K562 (cell line): ENCODE results near the gene TMEM108. TPM values are rescaled to one million over a fixed set of nuclear protein-coding genes. Genes with fewer than 3 reads are reported as not detected.

Experiments
- ATAC-seq: fragments of 200-7000 bp; cut with Tn5 transposase; 3 replicates; pipeline ENCODE4 v1.9.1; 2020; ENCODE audit warnings: moderate library complexity
- BruUV-seq: library from RNA; stranded (reverse); fragments of 400-500 nt; replicated peaks from 2 replicates; lab custom pipeline; 2021; lab: Mats Ljungman, UMichigan
- CTCF ChIA-PET: fragments of 300-600 bp; formaldehyde crosslinking; extraction: SDS; loops from one replicate; lab custom pipeline; 2021; ENCODE audit warnings: low intra/inter-chr PET ratio; lab: Yijun Ruan, JAX
- POLR2A ChIA-PET: fragments of 300-600, 350-650 bp; sonication (Branson Sonifier 250); formaldehyde crosslinking; extraction: SDS; loops from one replicate; lab custom pipeline; 2021; ENCODE audit warnings: antibody characterized with exemption, inconsistent platforms; lab: Yijun Ruan, JAX
- DNase-seq, 4 experiments: peaks; one replicate each; pipeline versions ENCODE4 v3.0.0 to v3.0.0-alpha.2; 2011 to 2018; ENCODE audit warnings: low spot score in 3 of 4, mixed read lengths in 3 of 4; ENCODE audit errors: extremely low read depth in 1 of 4
- FAIRE-seq: peaks from 2 replicates; lab custom pipeline; 2011; peaks lifted over from hg19 to GRCh38; lab: Jason Lieb, UNC
- H2AFZ ChIP-seq: 2 replicates; pipeline ENCODE4 v1.6.0; 2011; ENCODE audit warnings: low read depth, low read length, control low read depth, inconsistent platforms
- H3K27ac ChIP-seq: fragments of 200-600 bp; 3 replicates; pipeline ENCODE4 v1.8.0; 2011; ENCODE audit warnings: low read depth, mild to moderate bottlenecking, control low read depth, inconsistent platforms, low read length, moderate library complexity, mixed read lengths; ENCODE audit errors: extremely low read depth
- H3K27me3 ChIP-seq, 2 experiments: fragments of 300-600 bp in 1 of 2; 2 replicates in 1 of 2; 3 replicates in 1 of 2; pipeline versions ENCODE4 v1.6.0 to v1.8.0; 2011; ENCODE audit warnings: inconsistent platforms in 2 of 2, low read length in 2 of 2, mild to moderate bottlenecking in 1 of 2, mixed read lengths in 1 of 2, moderate library complexity in 1 of 2; ENCODE audit not compliant: control insufficient read depth in 2 of 2, insufficient read depth in 2 of 2
- H3K36me3 ChIP-seq: fragments of 300-600 bp; 3 replicates; pipeline ENCODE4 v1.8.0; 2011; ENCODE audit warnings: mild to moderate bottlenecking, low read length, inconsistent platforms; ENCODE audit not compliant: control insufficient read depth, insufficient read depth
- H3K4me1 ChIP-seq, 2 experiments: fragments of 200-600 bp in 1 of 2; replicated peaks in 1 of 2; 2 replicates in 1 of 2; 3 replicates in 1 of 2; pipeline versions ENCODE4 v1.5.1 to v1.8.0; 2011; ENCODE audit warnings: inconsistent platforms in 2 of 2, low read length in 2 of 2, mild to moderate bottlenecking in 1 of 2, mixed read lengths in 1 of 2, moderate library complexity in 1 of 2; ENCODE audit not compliant: control insufficient read depth in 2 of 2, insufficient read depth in 2 of 2
- H3K4me2 ChIP-seq: 2 replicates; pipeline ENCODE4 v1.6.1; 2011; ENCODE audit warnings: low read length, control low read depth, inconsistent platforms, mixed read lengths; ENCODE audit not compliant: insufficient read depth
- H3K4me3 ChIP-seq: fragments of 200-600 bp; sonication (generic), shearing (Covaris generic); 2 replicates; pipeline ENCODE4 v1.5.1; 2016; ENCODE audit warnings: control low read depth, inconsistent platforms
- H3K79me2 ChIP-seq: fragments of 200-600 bp; 3 replicates; pipeline ENCODE4 v1.8.0; 2011; ENCODE audit warnings: low read length, inconsistent platforms; ENCODE audit not compliant: control insufficient read depth, insufficient read depth
- H3K9ac ChIP-seq, 2 experiments: 2 replicates each; pipeline versions ENCODE4 v1.6.0 to v1.6.1; 2011; ENCODE audit warnings: low read depth in 2 of 2, low read length in 2 of 2, control low read depth in 1 of 2, inconsistent platforms in 1 of 2, mild to moderate bottlenecking in 1 of 2, mixed read lengths in 1 of 2; ENCODE audit not compliant: insufficient read depth in 1 of 2
- H3K9me1 ChIP-seq: one replicate; pipeline ENCODE4 v1.6.0; 2011; ENCODE audit warnings: inconsistent platforms, mild to moderate bottlenecking, low read length, moderate library complexity; ENCODE audit not compliant: control insufficient read depth, insufficient read depth
- H3K9me3 ChIP-seq: replicated peaks from 2 replicates; pipeline ENCODE4 v1.5.1; 2011; ENCODE audit warnings: low read depth, low read length, inconsistent platforms; ENCODE audit not compliant: control insufficient read depth, insufficient read depth
- H4K20me1 ChIP-seq: replicated peaks from 2 replicates; pipeline ENCODE4 v1.6.1; 2011; ENCODE audit warnings: low read length, inconsistent platforms, mixed read lengths; ENCODE audit not compliant: control insufficient read depth, insufficient read depth
- ARID3A ChIP-seq: IDR thresholded peaks from 2 replicates; pipeline ENCODE4 v1.6.1; 2012; ENCODE audit warnings: low read depth, low read length, improper control_type of control experiment, borderline replicate concordance
- GABPB1 ChIP-seq: sonication (generic); formaldehyde crosslinking; IDR thresholded peaks from 2 replicates; pipeline ENCODE4 v1.8.0; 2022; ENCODE audit warnings: mild to moderate bottlenecking, missing genetic modification reagents
- MCM7 ChIP-seq, 2 experiments: fragments of 450-650 bp; IDR thresholded peaks; 2 replicates each; pipeline ENCODE4 v1.6.1; 2016 to 2018
- MTA2 ChIP-seq: fragments of 450-650 bp; IDR thresholded peaks from 2 replicates; pipeline ENCODE4 v1.6.1; 2016; ENCODE audit warnings: low read depth
- SMAD2 ChIP-seq: fragments of 150-350 bp; IDR thresholded peaks from 2 replicates; pipeline ENCODE4 v1.6.1; 2014; ENCODE audit warnings: low read depth, mild to moderate bottlenecking, low read length
- SMARCA5 ChIP-seq: fragments of 450-650 bp; IDR thresholded peaks from 2 replicates; pipeline ENCODE4 v1.6.1; 2016
- XRCC4 ChIP-seq: IDR thresholded peaks from one replicate; pipeline ENCODE4 v1.6.1; 2011; ENCODE audit not compliant: insufficient read depth, insufficient read length; ENCODE audit errors: extremely low read depth
- ZBTB5 ChIP-seq: fragments of 450-650 bp; IDR thresholded peaks from 2 replicates; pipeline ENCODE4 v1.6.1; 2017; ENCODE audit warnings: antibody characterized with exemption
- ZNF175 ChIP-seq: fragments of 200-800 bp; sonication (Bioruptor generic); IDR thresholded peaks from 2 replicates; pipeline ENCODE4 v1.6.1; 2016; ENCODE audit warnings: low read depth, mild to moderate bottlenecking, missing genetic modification characterization, missing compliant biosample characterization
- WGBS: fragments of 100-300 bp; shearing (Covaris generic); methylation state at CpG from one replicate; pipeline ENCODE4 v1.1.6; 2016; ENCODE audit warnings: low coverage, mixed read lengths; ENCODE audit not compliant: insufficient coverage; ENCODE audit errors: missing lambda C conversion rate; 5-methylcytosine and 5-hydroxymethylcytosine counted together
- in situ Hi-C: fragments of 300-500 bp; cut with MboI; formaldehyde crosslinking; loops from 4 replicates; pipeline ENCODE4 v1.15.0; 2018; ENCODE audit warnings: inconsistent platforms, mixed read lengths
- intact Hi-C: fragments of 100-400 bp; cut with micrococcal nuclease; formaldehyde crosslinking; loops from 2 replicates; pipeline ENCODE4 v1.14.2; 2022
- polyA plus RNA-seq, 8 experiments: library from polyadenylated mRNA; depleted of rRNA in 4 of 8; stranded (reverse) in 5 of 8; unstranded in 3 of 8; fragments of >200 nt; fragmentation: Nextera tagmentation in 2 of 8; fragmentation: Illumina TruSeq in 1 of 8; extraction: Ambion mirVana in 2 of 8; extraction: Trizol in 1 of 8; gene quantifications; 2 replicates each; pipeline versions ENCODE4 v1.2.1 to v1.2.3, GENCODE V29; 2011 to 2014; ENCODE audit warnings: inconsistent platforms in 1 of 8, missing spikeins in 1 of 8
- total RNA-seq, 7 experiments: library from RNA; depleted of rRNA in 6 of 7; stranded (reverse); fragments of >200 nt in 6 of 7; fragmentation: Illumina TruSeq in 2 of 7; extraction: Trizol in 2 of 7; gene quantifications; 2 replicates each; pipeline versions ENCODE4 v1.2.1 to v1.2.3, GENCODE V29; 2011 to 2021; ENCODE audit warnings: low replicate concordance in 1 of 7

TMEM108 gene
- total and polyA plus RNA-seq, 9 of the 15 experiments (the other 6 are each of a cell fraction or from before 2014, with no cell fraction given), result 0.65 to 11.1 (median 3.4) TPM

DNA sequence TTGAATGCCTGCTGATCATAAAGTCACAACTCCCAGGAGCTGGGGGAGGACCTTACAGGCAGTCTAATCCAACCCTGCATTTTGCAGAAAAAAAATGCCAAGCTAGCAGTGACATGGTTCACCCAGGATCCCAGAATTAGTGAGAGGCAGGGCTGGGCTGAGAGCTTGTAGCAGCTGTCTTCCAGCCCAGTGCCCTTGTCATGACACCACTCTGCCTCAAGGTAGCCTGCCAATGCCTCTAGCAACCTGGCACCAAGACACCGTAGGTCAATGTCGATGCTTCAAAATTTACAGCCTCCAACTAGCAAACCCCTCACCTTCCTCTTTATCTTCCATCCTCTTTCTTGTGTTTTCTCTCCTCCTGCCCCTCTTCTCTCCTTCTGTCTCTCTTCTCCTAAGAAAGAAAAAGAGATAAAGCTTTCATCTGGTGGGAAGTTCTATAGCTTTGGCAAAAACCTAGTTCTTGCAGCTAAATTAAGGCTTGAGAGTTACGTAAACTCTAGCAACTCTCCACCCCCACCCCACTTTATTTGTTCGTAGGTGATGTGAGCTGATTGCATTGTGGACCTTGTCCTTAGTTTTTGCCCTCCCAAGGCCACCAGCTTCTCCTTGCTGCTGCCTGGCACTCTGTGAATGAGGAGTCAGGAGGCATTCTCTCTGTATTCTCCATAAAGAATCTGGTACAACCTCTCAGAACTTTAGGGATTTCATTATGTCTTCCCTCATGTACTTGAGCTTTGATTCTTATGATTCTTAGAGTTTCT lies 343.3 kb downstream of the TMEM108 start (continued):
- TF ChIP-seq ZBTB5, result no peak
- TF ChIP-seq SMAD2, result no peak
- no peak for TF ChIP-seq GABPB1 (CRISPR knock-in tag)
- TF ChIP-seq MTA2, result no peak
- TF ChIP-seq, all 486 proteins: peak for 0

GRCh38 chr3:133383175-133383574 lies 345.0 kb downstream of the TMEM108 start:
- no peak overlapping the region for H3K4me2 ChIP-seq
- H3K9me1 ChIP-seq, result no peaks in the 10 kb centered on the region
- H3K27ac ChIP-seq, result no peak overlapping the region
- no peak for DNase-seq
- no peak overlapping the region for H3K9ac ChIP-seq
- no peak for TF ChIP-seq MCM7 (IDR thresholded peaks at IDR 0.05)
- TF ChIP-seq ZNF175 (CRISPR knock-in tag), result no peak
- TF ChIP-seq ARID3A, result no peak
- no peak for TF ChIP-seq XRCC4
- no peak for TF ChIP-seq SMARCA5
- TF ChIP-seq, all 486 proteins: peak for 0
- 43% methylated on average over 3 of the region's 3 CpGs for WGBS
- FAIRE-seq (no peak), ATAC-seq (no peak)
- Histone ChIP-seq H3K9me3 (no peaks in the 10 kb centered on the region), H3K4me3 (no peak overlapping the region), H2AFZ (no peak overlapping the region), H4K20me1 (no peaks in the 10 kb centered on the region; the same call in 1 of the 2 replicates), H3K36me3 (no peaks in the 10 kb centered on the region), H3K4me1 (no peaks in the 10 kb centered on the region; a peak in 1 of 5 replicates), H3K27me3 (no peaks in the 10 kb centered on the region), H3K79me2 (no peaks in the 10 kb centered on the region)
- CTCF ChIA-PET, result interaction anchor here (1.8 kb wide), 1 partner anchor 652 kb away, joined by 8 read pairs; no protein-coding TSS in a partner anchor
- intact Hi-C loops, result loop anchor here (5.0 kb wide), 1 partner anchor 726 kb away; the partner anchor contains the start of gene ACAD11
- no TSS peak for BruUV-seq
- in situ Hi-C loops, result loop anchor here (10.0 to 25.0 kb wide), 2 partner anchors 346 to 648 kb away; partner anchors contain the start of gene TMEM108
- POLR2A ChIA-PET, result no interaction called here
